HG03520 (cell line): ENCODE results near the gene SVOP.

Experiments
- ATAC-seq: cut with Tn5 transposase; IDR thresholded peaks from one replicate; pipeline ENCODE4 v1.9.1; 2021; ENCODE audit warnings: mild to moderate bottlenecking, moderate library complexity; ENCODE audit not compliant: unreplicated experiment

The SVOP gene

GRCh38 chr12:108939594-108939993 lies 81.3 kb downstream of the SVOP start:
- ATAC-seq, result no peak

GRCh38 chr12:108938247-108938924 lies 82.5 kb downstream of the SVOP start:
- no peak for ATAC-seq

GRCh38 chr12:108935159-108935763 lies 85.6 kb downstream of the SVOP start:
- no peak for ATAC-seq

- no peak for ATAC-seq
These were observed 86.9 kb downstream of the SVOP start for GRCh38 chr12:108933949-108934348.

- no peak for ATAC-seq
These were observed 90.1 kb downstream of the SVOP start for GRCh38 chr12:108930756-108931155.

- ATAC-seq, result no peak
These were observed 90.7 kb downstream of the SVOP start for GRCh38 chr12:108930155-108930554.

- no peak for ATAC-seq
These were observed 92.2 kb downstream of the SVOP start for GRCh38 chr12:108928695-108929094.

GRCh38 chr12:108922918-108923317 lies 98.0 kb downstream of the SVOP start:
- ATAC-seq, result no peak

- no peak for ATAC-seq
These were observed 98.9 kb downstream of the SVOP start for GRCh38 chr12:108921946-108922345.

- ATAC-seq, result no peak
These were observed 101.8 kb downstream of the SVOP start for GRCh38 chr12:108918960-108919642.

GRCh38 chr12:108918206-108918605 lies 102.7 kb downstream of the SVOP start:
- no peak for ATAC-seq

GRCh38 chr12:108916336-108916735 lies 104.5 kb downstream of the SVOP start:
- ATAC-seq, result no peak

- no peak for ATAC-seq
These were observed 105.2 kb downstream of the SVOP start for GRCh38 chr12:108915632-108916133.

- no peak for ATAC-seq
These were observed 106.7 kb downstream of the SVOP start for GRCh38 chr12:108914121-108914531.

GRCh38 chr12:108912361-108912760 lies 108.5 kb downstream of the SVOP start:
- ATAC-seq, result no peak

GRCh38 chr12:108911915-108912314 lies 109.0 kb downstream of the SVOP start:
- ATAC-seq, result no peak

GRCh38 chr12:108910336-108910735 lies 110.5 kb downstream of the SVOP start:
- no peak for ATAC-seq

- ATAC-seq, result no peak
These were observed 113.0 kb downstream of the SVOP start for GRCh38 chr12:108907839-108908351.

- ATAC-seq, result no peak
These were observed 113.9 kb downstream of the SVOP start for GRCh38 chr12:108906971-108907370.

- ATAC-seq, result no peak
These were observed 115.1 kb downstream of the SVOP start for GRCh38 chr12:108905725-108906124.

- no peak for ATAC-seq
These were observed 121.7 kb downstream of the SVOP start for GRCh38 chr12:108899145-108899544.

GRCh38 chr12:108896817-108897216 lies 124.1 kb downstream of the SVOP start:
- no peak for ATAC-seq
